ENCODE measurements around the gene FRMD4B. TPM values are rescaled to one million over a fixed set of nuclear protein-coding genes. Genes with fewer than 3 reads are reported as not detected.

FRMD4B gene
- total RNA-seq, 1 donor from 2014 or later = 78.0 TPM

GRCh38 chr3:69392415-69392814 lies 6.5 kb upstream of the FRMD4B start:
- H3K27ac Mint-ChIP-seq = no peak overlapping the region
- intact Hi-C loops (cut with micrococcal nuclease) = no loop called here
- no peak overlapping the region for H3K4me3 Mint-ChIP-seq (ENCODE audit: low read depth)
- no peaks in the 10 kb centered on the region for H3K4me1 Mint-ChIP-seq (ENCODE audit: low read depth)
- peaks cover 41% of the 10 kb centered on the region for H3K27me3 Mint-ChIP-seq (ENCODE audit: low read depth)
- H3K36me3 Mint-ChIP-seq (ENCODE audit: low read depth) = no peaks in the 10 kb centered on the region
- no peak for DNase-seq (ENCODE audit: low spot score)
- H3K9me3 Mint-ChIP-seq = no peaks in the 10 kb centered on the region

DNA sequence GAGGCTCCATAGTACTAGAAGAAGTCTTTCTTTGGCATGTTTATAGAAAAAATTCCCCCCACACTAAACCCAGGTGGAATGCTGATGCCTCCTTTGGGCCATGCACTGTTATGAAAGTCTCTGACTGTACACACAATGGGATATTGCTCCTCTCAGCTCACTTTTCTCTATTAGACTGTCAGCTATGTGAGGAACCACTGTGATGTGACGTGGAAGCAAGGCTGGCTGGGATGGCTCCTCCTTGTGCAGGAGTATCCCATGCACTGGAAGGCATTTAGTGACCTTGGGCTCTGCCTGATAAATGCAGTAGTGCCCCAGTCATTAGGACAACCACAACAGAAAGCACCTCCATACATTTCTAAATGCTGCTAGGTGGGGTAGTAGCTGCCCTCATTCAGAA lies 5.7 kb upstream of the FRMD4B start:
- H3K4me1 Mint-ChIP-seq (ENCODE audit: low read depth) = peaks cover under 1% of the 10 kb centered on the region
- no peak overlapping the region for H3K4me3 Mint-ChIP-seq (ENCODE audit: low read depth)
- H3K9me3 Mint-ChIP-seq = no peaks in the 10 kb centered on the region
- H3K36me3 Mint-ChIP-seq (ENCODE audit: low read depth) = no peaks in the 10 kb centered on the region
- no peak overlapping the region for H3K27ac Mint-ChIP-seq
- H3K27me3 Mint-ChIP-seq (ENCODE audit: low read depth) = peaks cover 42% of the 10 kb centered on the region
- DNase-seq (ENCODE audit: low spot score) = no peak
- intact Hi-C loops (cut with micrococcal nuclease) = no loop called here

GRCh38 chr3:69390771-69391170 lies 4.9 kb upstream of the FRMD4B start:
- intact Hi-C loops (cut with micrococcal nuclease) = no loop called here
- Mint-ChIP-seq H3K9me3 (no peaks in the 10 kb centered on the region), H3K27me3 (ENCODE audit: low read depth) (peaks cover 50% of the 10 kb centered on the region), H3K4me3 (ENCODE audit: low read depth) (no peak overlapping the region), H3K27ac (no peak overlapping the region), H3K4me1 (ENCODE audit: low read depth) (peaks cover 4% of the 10 kb centered on the region), H3K36me3 (ENCODE audit: low read depth) (no peaks in the 10 kb centered on the region)
- DNase-seq (ENCODE audit: low spot score) = no peak

DNA sequence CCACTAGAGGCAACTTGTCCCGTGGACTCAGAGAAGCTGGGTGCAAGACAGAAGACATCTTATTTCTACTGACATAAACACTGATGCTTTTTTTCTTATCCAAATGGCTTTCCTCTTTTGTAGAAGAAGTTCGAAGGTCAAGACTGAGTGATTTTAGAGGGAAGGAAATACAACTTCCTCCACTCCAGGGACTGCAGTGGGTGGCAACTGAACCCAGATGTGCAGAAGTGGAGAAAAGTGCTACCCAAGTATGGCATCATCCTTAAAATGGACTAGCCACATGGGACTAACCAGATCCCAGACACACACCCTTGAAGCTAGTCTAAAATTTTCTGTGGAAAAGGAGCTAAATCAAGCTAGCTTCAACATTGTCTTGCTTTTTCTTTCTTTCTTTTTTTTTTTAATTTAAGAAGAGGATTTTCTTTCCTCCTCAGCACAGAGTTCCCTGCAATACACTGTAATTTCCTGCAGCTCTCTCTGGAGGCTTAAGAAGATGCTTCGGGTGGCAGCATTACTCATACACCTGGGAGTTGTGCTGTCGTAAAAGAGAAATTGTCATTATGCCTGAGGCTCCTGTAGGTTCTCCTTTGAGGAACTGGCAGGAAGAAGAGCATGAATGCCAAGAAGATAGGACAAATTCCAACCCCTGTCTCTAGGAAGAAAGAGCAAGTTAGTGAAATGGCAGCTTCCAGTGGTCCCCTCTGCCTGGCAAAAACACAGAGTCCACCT lies 3.8 kb upstream of the FRMD4B start:
- H3K27ac Mint-ChIP-seq = no peak overlapping the region
- peaks cover 6% of the 10 kb centered on the region for H3K4me1 Mint-ChIP-seq (ENCODE audit: low read depth)
- intact Hi-C loops (cut with micrococcal nuclease) = no loop called here
- DNase-seq (ENCODE audit: low spot score) = no peak
- no peaks in the 10 kb centered on the region for H3K36me3 Mint-ChIP-seq (ENCODE audit: low read depth)
- H3K27me3 Mint-ChIP-seq (ENCODE audit: low read depth) = peaks cover 55% of the 10 kb centered on the region
- H3K9me3 Mint-ChIP-seq = no peaks in the 10 kb centered on the region
- H3K4me3 Mint-ChIP-seq (ENCODE audit: low read depth) = no peak overlapping the region

DNA sequence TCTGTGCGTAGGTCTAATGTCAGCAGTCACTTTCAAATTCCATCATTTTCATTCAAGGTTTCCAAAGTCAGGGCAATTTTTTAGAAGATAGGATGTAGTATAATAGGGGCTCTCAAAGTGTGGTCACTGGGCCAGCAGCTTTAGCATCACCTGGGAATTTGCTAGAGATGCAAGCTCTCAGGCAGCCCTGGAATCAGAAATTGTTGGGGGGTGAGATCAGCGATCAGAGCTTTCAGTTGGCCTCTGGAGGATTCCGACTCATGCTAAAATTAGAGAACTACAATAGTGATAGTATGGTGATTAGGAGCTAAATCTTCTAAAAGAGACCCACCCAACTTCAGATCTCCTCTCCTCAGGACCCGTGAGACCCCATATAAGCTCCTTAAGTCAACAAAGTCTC lies 2.4 kb upstream of the FRMD4B start:
- H3K27me3 Mint-ChIP-seq (ENCODE audit: low read depth) = peaks cover 63% of the 10 kb centered on the region
- DNase-seq (ENCODE audit: low spot score) = no peak
- intact Hi-C loops (cut with micrococcal nuclease) = no loop called here
- no peak overlapping the region for H3K27ac Mint-ChIP-seq
- no peaks in the 10 kb centered on the region for H3K9me3 Mint-ChIP-seq
- H3K4me1 Mint-ChIP-seq (ENCODE audit: low read depth) = peaks cover 7% of the 10 kb centered on the region
- no peaks in the 10 kb centered on the region for H3K36me3 Mint-ChIP-seq (ENCODE audit: low read depth)
- no peak overlapping the region for H3K4me3 Mint-ChIP-seq (ENCODE audit: low read depth)

DNA sequence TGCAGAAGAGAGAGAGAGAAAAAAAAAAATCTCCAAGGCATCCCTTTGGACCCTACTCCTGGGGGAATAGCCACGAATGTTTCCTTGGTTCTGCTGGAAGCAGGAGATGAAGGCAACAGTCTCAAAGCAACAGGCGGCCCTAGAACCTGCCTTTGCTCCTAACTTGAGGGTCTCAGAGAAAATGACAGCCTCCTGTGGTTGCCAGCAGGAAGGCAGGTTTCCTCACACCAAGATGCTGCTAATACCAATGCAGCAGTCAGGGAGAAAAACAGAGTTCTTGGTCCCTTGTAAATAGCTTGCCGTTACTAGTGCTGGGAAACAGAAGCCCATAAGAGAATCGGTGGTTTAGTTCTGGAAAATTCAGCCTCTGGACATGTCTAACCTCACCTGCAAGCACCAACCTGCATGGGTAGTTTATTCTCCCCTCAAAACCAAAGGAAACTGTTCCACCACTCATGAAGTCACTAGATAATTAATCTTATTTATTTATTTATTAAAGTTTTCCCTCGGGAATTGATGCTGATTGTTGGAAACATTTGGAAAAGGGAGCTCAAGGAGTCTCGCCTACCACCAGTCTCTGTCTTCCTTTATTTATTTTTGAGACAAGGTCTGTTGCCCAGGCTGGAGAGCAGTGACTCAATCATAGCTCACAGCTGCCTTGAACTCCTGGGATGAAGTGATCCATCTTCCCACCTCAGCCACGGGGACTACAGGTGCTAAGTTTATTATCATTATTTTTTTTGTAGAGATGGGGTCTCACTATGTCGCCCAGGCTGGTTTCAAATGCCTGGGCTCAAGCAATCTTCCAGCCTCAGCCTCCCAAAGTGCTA lies 883 bp upstream of the FRMD4B start:
- peaks cover 62% of the 10 kb centered on the region for H3K27me3 Mint-ChIP-seq (ENCODE audit: low read depth)
- no peak overlapping the region for H3K27ac Mint-ChIP-seq
- H3K36me3 Mint-ChIP-seq (ENCODE audit: low read depth) = no peaks in the 10 kb centered on the region
- intact Hi-C loops (cut with micrococcal nuclease) = loop anchor here (1.0 kb wide), 1 partner anchor 60 kb away; no protein-coding TSS in a partner anchor
- DNase-seq (ENCODE audit: low spot score) = no peak
- H3K9me3 Mint-ChIP-seq = no peaks in the 10 kb centered on the region
- H3K4me3 Mint-ChIP-seq (ENCODE audit: low read depth) = peak overlapping the region; percentile 69
- H3K4me1 Mint-ChIP-seq (ENCODE audit: low read depth) = peaks cover 7% of the 10 kb centered on the region

DNA sequence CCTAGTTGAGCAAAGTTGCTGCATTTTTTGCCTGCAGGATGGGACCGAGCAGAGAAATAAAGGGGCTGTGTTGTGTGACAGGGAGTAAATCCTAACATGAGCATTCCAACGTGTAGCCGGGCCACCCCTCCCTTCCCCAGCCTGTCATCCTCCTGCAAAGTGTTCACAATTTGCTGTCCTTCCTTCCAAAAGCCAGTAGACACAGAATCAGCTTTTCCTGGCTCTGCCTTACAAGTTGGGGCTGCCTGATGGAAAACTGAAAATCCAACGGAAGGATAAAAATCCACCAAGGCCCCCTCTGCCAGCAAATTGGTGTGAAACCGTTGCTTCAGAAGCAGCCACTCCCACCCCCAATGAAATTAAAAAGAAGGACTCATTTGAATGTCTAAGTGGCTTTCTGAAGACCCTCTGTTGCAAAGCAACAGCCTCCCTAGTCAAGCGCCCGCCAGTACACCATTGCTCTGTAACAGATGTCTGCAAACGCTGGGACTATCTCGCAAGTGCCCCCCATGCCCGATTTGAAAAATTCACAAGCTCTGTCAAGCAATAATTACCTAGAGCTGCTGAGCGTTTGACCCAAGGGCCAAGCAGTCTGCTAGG lies 665 bp downstream of the FRMD4B start:
- intact Hi-C loops (cut with micrococcal nuclease) = no loop called here
- Mint-ChIP-seq H3K27me3 (ENCODE audit: low read depth) (peaks cover 69% of the 10 kb centered on the region), H3K4me3 (ENCODE audit: low read depth) (peak overlapping the region; percentile 30), H3K9me3 (no peaks in the 10 kb centered on the region), H3K36me3 (ENCODE audit: low read depth) (no peaks in the 10 kb centered on the region), H3K27ac (no peak overlapping the region), H3K4me1 (ENCODE audit: low read depth) (peaks cover 7% of the 10 kb centered on the region)
- no peak for DNase-seq (ENCODE audit: low spot score)

- Mint-ChIP-seq H3K4me3 (ENCODE audit: low read depth) (peak overlapping the region; percentile 30), H3K27ac (no peak overlapping the region), H3K4me1 (ENCODE audit: low read depth) (peaks cover 7% of the 10 kb centered on the region), H3K9me3 (no peaks in the 10 kb centered on the region), H3K36me3 (ENCODE audit: low read depth) (no peaks in the 10 kb centered on the region), H3K27me3 (ENCODE audit: low read depth) (peaks cover 69% of the 10 kb centered on the region)
- intact Hi-C loops (cut with micrococcal nuclease) = no loop called here
- no peak for DNase-seq (ENCODE audit: low spot score)
These were observed 1.6 kb downstream of the FRMD4B start for GRCh38 chr3:69384326-69384725.

DNA sequence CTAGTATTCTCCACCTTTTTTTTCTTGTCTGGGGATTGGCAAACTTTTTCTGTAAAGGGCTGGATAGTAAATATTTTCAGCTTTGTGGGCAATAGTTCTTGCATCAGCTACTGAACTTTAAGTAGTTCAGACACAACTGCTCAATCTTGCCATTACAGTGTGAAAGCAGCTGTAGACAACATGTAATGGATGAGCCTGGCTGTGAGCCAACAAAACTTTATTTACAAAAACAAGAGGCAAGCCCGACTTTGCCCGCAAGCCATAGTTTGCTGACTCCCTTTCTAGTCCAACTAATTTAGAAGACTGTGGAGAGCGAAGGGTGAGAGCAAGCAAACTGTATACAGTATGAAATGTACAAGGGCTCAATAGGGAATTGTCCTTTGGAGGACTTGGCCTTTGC lies 6.2 kb downstream of the FRMD4B start:
- H3K4me1 Mint-ChIP-seq (ENCODE audit: low read depth) = peaks cover under 1% of the 10 kb centered on the region
- no peaks in the 10 kb centered on the region for H3K36me3 Mint-ChIP-seq (ENCODE audit: low read depth)
- H3K27ac Mint-ChIP-seq = no peak overlapping the region
- H3K27me3 Mint-ChIP-seq (ENCODE audit: low read depth) = peaks cover 46% of the 10 kb centered on the region
- peaks cover 5% of the 10 kb centered on the region for H3K9me3 Mint-ChIP-seq
- intact Hi-C loops (cut with micrococcal nuclease) = no loop called here
- no peak for DNase-seq (ENCODE audit: low spot score)
- no peak overlapping the region for H3K4me3 Mint-ChIP-seq (ENCODE audit: low read depth)

DNA sequence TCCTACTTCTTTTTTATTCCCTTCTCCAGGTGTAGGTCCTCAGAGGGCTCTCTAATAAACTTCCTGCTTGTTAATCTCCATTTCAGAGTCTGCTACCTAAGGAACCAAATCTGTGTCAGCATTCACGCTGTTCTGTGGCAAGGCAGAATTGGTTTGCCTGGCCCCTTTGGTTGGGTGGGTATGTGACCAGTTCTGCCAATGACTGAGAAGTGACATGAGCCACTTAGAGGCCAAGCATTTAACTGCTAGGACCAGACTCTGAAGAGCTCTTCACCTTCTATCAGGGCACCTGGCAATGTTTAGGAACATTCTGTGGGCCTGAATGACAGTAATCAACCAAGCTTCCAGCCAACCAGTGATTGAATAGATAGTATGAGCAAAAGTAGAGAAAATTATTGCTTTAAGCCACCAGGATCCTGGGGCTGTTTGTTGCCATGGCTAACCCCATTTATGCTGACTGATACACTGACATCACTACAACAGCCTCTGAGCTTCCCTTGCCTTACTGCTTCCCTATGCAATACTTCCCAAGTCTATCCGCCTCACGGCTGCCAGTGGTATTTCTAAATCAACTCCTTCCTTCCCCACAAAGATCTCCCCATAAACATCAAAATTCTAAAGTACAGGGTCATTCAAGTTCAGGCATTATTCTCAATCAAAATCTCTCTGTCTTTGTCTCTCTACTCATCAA lies 7.6 kb downstream of the FRMD4B start:
- Mint-ChIP-seq H3K9me3 (peaks cover 5% of the 10 kb centered on the region), H3K36me3 (ENCODE audit: low read depth) (no peaks in the 10 kb centered on the region), H3K4me3 (ENCODE audit: low read depth) (no peak overlapping the region), H3K4me1 (ENCODE audit: low read depth) (no peaks in the 10 kb centered on the region), H3K27me3 (ENCODE audit: low read depth) (peaks cover 36% of the 10 kb centered on the region), H3K27ac (no peak overlapping the region)
- DNase-seq (ENCODE audit: low spot score) = no peak
- intact Hi-C loops (cut with micrococcal nuclease) = no loop called here

DNA sequence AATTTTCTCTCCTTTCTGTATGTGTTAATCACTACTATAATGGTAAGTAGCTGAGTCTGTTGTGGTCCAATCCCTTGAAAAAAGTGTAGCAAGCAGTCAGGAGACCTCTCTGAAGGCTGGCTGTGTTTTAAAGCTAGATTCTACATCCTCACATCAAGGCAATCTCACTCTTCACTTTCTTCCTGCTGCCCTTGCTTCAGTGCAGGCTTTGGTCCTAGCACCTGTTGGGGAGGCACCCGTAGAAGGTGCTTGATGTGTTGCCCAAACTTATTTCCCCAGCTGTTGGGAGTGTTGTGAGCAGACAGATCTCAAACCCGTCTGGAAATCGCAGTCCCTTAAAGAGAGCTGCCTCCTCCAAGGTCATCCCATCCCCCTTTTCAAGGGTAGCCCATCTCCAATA lies 8.6 kb downstream of the FRMD4B start:
- Mint-ChIP-seq H3K36me3 (ENCODE audit: low read depth) (no peaks in the 10 kb centered on the region), H3K4me3 (ENCODE audit: low read depth) (no peak overlapping the region), H3K4me1 (ENCODE audit: low read depth) (no peaks in the 10 kb centered on the region), H3K9me3 (peaks cover 5% of the 10 kb centered on the region), H3K27ac (no peak overlapping the region), H3K27me3 (ENCODE audit: low read depth) (peaks cover 41% of the 10 kb centered on the region)
- no peak for DNase-seq (ENCODE audit: low spot score)
- intact Hi-C loops (cut with micrococcal nuclease) = no loop called here

DNA sequence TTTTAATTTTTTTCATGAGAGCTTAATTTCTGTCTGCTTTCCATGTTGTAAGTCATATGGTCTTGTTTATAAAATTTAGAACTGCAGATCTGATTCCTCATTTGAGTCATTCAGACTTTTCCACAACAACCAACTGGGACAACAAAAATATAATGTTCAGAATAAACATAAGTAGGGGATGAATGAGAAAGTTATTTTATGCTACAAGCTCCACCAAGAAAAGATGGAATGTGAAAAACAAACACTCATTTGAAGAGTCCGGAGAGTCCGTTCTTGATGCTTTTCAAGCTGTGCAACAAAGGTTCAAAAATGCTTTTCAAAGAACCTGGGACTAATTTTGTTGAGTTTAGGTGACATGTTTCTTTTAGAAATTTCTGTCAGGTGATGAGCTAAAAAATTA lies 9.2 kb downstream of the FRMD4B start:
- intact Hi-C loops (cut with micrococcal nuclease) = no loop called here

More for the DNA sequence above, 9.2 kb downstream of the FRMD4B start:
- no peak for DNase-seq (ENCODE audit: low spot score)
- peaks cover 5% of the 10 kb centered on the region for H3K9me3 Mint-ChIP-seq
- H3K4me1 Mint-ChIP-seq (ENCODE audit: low read depth) = no peaks in the 10 kb centered on the region
- no peak overlapping the region for H3K4me3 Mint-ChIP-seq (ENCODE audit: low read depth)
- H3K27me3 Mint-ChIP-seq (ENCODE audit: low read depth) = peaks cover 37% of the 10 kb centered on the region
- H3K36me3 Mint-ChIP-seq (ENCODE audit: low read depth) = no peaks in the 10 kb centered on the region
- H3K27ac Mint-ChIP-seq = no peak overlapping the region
